Measurements from ENCODE around the gene ERCC3. TPM values are rescaled to one million over a fixed set of nuclear protein-coding genes. Genes with fewer than 3 reads are reported as not detected.
A peak's percentile ranks its signal among the peaks of the same experiment; 100 is the strongest.

The ERCC3 gene
- total and polyA plus RNA-seq, 2 of the 13 experiments (the other 11 are each of a cell fraction or from before 2014, with no cell fraction given): 49.7 to 64.6 TPM

GRCh38 chr2:127231130-127231865, 62.6 kb downstream of the ERCC3 start (continued):
- TF ChIP-seq, protein P1, sequence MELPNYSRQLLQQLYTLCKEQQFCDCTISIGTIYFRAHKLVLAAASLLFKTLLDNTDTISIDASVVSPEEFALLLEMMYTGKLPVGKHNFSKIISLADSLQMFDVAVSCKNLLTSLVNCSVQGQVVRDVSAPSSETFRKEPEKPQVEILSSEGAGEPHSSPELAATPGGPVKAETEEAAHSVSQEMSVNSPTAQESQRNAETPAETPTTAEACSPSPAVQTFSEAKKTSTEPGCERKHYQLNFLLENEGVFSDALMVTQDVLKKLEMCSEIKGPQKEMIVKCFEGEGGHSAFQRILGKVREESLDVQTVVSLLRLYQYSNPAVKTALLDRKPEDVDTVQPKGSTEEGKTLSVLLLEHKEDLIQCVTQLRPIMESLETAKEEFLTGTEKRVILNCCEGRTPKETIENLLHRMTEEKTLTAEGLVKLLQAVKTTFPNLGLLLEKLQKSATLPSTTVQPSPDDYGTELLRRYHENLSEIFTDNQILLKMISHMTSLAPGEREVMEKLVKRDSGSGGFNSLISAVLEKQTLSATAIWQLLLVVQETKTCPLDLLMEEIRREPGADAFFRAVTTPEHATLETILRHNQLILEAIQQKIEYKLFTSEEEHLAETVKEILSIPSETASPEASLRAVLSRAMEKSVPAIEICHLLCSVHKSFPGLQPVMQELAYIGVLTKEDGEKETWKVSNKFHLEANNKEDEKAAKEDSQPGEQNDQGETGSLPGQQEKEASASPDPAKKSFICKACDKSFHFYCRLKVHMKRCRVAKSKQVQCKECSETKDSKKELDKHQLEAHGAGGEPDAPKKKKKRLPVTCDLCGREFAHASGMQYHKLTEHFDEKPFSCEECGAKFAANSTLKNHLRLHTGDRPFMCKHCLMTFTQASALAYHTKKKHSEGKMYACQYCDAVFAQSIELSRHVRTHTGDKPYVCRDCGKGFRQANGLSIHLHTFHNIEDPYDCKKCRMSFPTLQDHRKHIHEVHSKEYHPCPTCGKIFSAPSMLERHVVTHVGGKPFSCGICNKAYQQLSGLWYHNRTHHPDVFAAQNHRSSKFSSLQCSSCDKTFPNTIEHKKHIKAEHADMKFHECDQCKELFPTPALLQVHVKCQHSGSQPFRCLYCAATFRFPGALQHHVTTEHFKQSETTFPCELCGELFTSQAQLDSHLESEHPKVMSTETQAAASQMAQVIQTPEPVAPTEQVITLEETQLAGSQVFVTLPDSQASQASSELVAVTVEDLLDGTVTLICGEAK (IDR thresholded peaks at IDR 0.05): 0 out of 2 replicates have a peak, but pooled peaks have one; percentile 6
- TF ChIP-seq, protein P1 (CRISPR knock-in tag; IDR thresholded peaks at IDR 0.05): no peak
- no peak for TF ChIP-seq STAT6 (CRISPR knock-in tag; IDR thresholded peaks at IDR 0.05; ENCODE audit: borderline replicate concordance)
- TF ChIP-seq, protein P2, sequence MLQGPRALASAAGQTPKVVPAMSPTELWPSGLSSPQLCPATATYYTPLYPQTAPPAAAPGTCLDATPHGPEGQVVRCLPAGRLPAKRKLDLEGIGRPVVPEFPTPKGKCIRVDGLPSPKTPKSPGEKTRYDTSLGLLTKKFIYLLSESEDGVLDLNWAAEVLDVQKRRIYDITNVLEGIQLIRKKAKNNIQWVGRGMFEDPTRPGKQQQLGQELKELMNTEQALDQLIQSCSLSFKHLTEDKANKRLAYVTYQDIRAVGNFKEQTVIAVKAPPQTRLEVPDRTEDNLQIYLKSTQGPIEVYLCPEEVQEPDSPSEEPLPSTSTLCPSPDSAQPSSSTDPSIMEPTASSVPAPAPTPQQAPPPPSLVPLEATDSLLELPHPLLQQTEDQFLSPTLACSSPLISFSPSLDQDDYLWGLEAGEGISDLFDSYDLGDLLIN (CRISPR knock-in tag; IDR thresholded peaks at IDR 0.05; ENCODE audit: borderline replicate concordance): no peak
- peak; percentile 31 for TF ChIP-seq HNF4A (CRISPR knock-in tag; IDR thresholded peaks at IDR 0.05)
- peak in 1 of 2 experiments; percentile 62; a peak in 1 of 4 replicates for TF ChIP-seq ATF4 (CRISPR knock-in tag; IDR thresholded peaks at IDR 0.05)
- TF ChIP-seq ZNF253 (CRISPR knock-in tag; IDR thresholded peaks at IDR 0.05; ENCODE audit: borderline replicate concordance): no peak
- TF ChIP-seq ZBTB7B (CRISPR knock-in tag; IDR thresholded peaks at IDR 0.05): no peak
- TF ChIP-seq CENPT (CRISPR knock-in tag; IDR thresholded peaks at IDR 0.05; ENCODE audit: low read depth): no peak
- TF ChIP-seq, protein P3, sequence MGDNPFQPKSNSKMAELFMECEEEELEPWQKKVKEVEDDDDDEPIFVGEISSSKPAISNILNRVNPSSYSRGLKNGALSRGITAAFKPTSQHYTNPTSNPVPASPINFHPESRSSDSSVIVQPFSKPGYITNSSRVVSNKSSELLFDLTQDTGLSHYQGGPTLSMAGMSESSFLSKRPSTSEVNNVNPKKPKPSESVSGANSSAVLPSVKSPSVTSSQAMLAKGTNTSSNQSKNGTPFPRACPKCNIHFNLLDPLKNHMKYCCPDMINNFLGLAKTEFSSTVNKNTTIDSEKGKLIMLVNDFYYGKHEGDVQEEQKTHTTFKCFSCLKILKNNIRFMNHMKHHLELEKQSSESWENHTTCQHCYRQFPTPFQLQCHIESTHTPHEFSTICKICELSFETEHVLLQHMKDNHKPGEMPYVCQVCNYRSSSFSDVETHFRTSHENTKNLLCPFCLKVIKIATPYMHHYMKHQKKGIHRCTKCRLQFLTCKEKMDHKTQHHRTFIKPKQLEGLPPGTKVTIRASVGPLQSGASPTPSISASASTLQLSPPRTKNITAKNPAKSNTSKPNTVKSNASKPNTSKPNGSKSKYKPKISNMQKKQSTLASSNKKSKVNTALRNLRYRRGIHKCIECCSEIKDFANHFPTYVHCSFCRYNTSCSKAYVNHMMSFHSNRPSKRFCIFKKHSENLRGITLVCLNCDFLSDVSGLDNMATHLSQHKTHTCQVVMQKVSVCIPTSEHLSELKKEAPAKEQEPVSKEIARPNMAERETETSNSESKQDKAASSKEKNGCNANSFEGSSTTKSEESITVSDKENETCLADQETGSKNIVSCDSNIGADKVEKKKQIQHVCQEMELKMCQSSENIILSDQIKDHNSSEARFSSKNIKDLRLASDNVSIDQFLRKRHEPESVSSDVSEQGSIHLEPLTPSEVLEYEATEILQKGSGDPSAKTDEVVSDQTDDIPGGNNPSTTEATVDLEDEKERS (CRISPR knock-in tag; IDR thresholded peaks at IDR 0.05): 0 out of 2 replicates have a peak, but pooled peaks have one; percentile 39
